ENCODE results near the gene ATP5F1E. TPM values are rescaled to one million over a fixed set of nuclear protein-coding genes. Genes with fewer than 3 reads are reported as not detected.
"Not testable (repeated sequence)": the region's sequence is repeated elsewhere in the genome, so short reads cannot be mapped to it uniquely, and the experiment has no call there.

ATP5F1E gene
- total RNA-seq, 8 experiments from 2014 or later, result 34.5 to 94.0 (median 69.8) TPM

DNA sequence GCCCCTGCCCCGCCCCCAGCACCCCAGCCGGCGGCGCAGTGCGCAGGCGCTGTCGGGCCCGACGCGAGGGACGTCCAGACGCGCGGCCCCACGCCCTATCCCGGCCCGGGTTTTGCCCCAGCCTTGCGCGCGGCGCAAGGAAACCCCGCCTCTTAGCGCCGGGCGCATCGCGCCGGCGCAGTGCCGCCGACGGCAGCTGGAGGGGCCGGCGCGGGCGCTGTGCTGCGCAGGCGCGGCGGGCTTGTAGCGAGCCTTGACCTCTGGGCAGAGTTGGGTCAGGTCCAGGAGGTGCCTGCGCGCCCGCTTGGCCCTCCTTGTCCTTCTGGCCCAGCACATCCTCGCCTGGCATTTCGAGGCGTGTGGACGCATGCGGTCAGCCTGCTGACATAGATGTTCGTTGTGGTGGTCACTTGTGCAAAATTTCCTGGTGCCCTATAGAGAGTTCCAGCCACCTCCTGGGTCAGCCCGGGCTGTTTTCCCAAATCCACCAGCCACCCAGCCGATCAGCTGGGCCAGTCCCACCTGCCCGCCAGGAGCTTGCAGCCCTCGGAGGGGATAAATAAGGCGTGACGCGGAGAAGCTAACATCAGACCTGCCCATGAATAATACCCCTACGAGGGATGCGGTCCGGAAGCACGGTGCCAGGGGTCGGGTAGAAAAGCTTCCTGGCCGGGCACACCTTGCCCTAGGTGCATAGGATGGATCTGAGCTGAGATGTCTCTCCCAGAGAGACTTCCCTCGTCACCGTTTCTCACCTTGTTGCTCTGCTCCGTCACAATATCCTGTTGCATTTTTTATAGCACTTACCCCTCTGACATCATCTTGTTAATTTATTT, 10.9 kb upstream of the ATP5F1E start:
- Histone ChIP-seq H3K27ac (peak overlapping the region in 1 of 2 donors; percentile 77), H3K4me3 (peak overlapping the region; percentile 43 to 68 (median 53)), H3K4me1 (replicated peaks in 1 of 2) (peaks cover 18 to 34% of the 10 kb centered on the region in 2 donors)
- in situ Hi-C loops (cut with MboI; ENCODE audit: low pct_unique_long_range_greater_than_20kb in 2 of 9, low sequenced_read_pairs in 9 of 9, unreplicated experiment in 9 of 9), result loop anchor here in 1 of 9 experiments (25.0 kb wide), 1 partner anchor 156 kb away; no protein-coding TSS in a partner anchor
- peak; percentile 93 to 98 (median 97) for ATAC-seq (replicated peaks in 6 of 8)
- 33 to 89% (median 79%) methylated on average over 1 to 19 of the region's 66 CpGs; no CpG with 5 or more reads in 2 of the 10 experiments for WGBS, 10 experiments

GRCh38 chr20:59042151-59042795, 10.1 kb upstream of the ATP5F1E start, which contains the start of gene PRELID3B:
Gene PRELID3B (minus strand): TSS chr20:59042786. CDS start chr20:59042730, 56 bp downstream.
- peak within 1 kb of the TSS; percentile 13 to 77 for H3K27ac ChIP-seq
- H3K4me1 ChIP-seq (replicated peaks in 1 of 2), result peaks cover 23 to 40% of the 10 kb centered on the region in 2 donors
- peak within 1 kb of the TSS; percentile 43 to 68 (median 53) for H3K4me3 ChIP-seq
- in situ Hi-C loops (cut with MboI; ENCODE audit: low pct_unique_long_range_greater_than_20kb in 2 of 9, low sequenced_read_pairs in 9 of 9, unreplicated experiment in 9 of 9), result loop anchor here in 1 of 9 experiments (25.0 kb wide), 1 partner anchor 155 kb away; no protein-coding TSS in a partner anchor
- ATAC-seq (replicated peaks in 6 of 8), result peak; percentile 24 to 61 (median 46)
- WGBS, 10 experiments, result 0 to 40% (median 17%) methylated on average over 1 to 17 of the region's 50 CpGs; no CpG with 5 or more reads in 2 of the 10 experiments

DNA sequence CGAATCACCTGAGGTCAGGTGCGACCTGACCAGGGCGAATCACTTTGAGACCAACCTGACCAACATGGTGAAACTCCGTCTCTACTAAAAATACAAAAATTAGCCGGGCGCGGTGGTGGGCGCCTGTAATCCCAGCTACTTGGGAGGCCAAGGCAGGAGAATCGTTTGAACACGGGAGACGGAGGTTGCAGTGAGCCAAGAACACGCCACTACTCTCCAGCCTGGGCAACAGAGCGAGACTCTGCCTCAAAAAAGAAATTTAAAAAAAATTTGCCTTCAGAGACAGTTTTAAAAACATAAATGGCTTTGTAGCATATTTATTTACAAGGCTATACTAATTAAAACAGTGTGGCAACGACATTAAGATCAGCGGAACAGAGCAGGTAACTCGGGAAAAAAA, 9.4 kb upstream of the ATP5F1E start:
- 72 to 100% (median 88%) methylated on average over 1 to 15 of the region's 16 CpGs; no CpG with 5 or more reads in 1 of the 10 experiments for WGBS, 10 experiments
- not testable (repeated sequence) for H3K27ac ChIP-seq; ATAC-seq (replicated peaks in 6 of 8)
- in situ Hi-C loops (cut with MboI; ENCODE audit: low pct_unique_long_range_greater_than_20kb in 2 of 9, low sequenced_read_pairs in 9 of 9, unreplicated experiment in 9 of 9), result loop anchor here in 1 of 9 experiments (25.0 kb wide), 1 partner anchor 154 kb away; no protein-coding TSS in a partner anchor
- Histone ChIP-seq H3K4me1 (replicated peaks in 1 of 2) (peaks cover 25 to 43% of the 10 kb centered on the region in 2 donors), H3K4me3 (peak overlapping the region; percentile 43 to 68 (median 53))

DNA sequence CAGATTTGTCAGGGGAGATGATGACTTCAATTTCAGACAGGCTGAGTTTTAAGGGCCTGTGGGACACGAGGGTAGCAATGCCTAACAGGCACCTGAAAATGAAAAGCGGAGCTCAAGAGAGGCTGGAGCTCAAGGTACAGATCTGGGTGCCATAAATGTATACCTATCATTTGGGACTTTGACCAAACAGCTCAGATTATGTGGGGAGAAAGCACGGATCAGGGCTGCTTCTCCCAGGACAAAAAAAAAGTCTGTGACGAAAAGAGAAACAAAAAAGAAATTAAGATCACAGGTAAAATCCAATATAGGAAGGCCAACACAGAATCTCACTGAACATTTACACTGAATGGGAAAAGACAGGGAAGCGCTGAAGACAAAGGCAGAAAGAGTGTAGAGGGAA, 8.5 kb upstream of the ATP5F1E start:
- WGBS, 10 experiments, result 87 to 100% (median 94%) methylated on average over 3 to 5 of the region's 5 CpGs; no CpG with 5 or more reads in 1 of the 10 experiments
- Histone ChIP-seq H3K27ac (no peak overlapping the region), H3K4me3 (no peak overlapping the region), H3K4me1 (replicated peaks in 1 of 2) (peaks cover 25 to 43% of the 10 kb centered on the region in 2 donors)
- in situ Hi-C loops (cut with MboI; ENCODE audit: low pct_unique_long_range_greater_than_20kb in 2 of 9, low sequenced_read_pairs in 9 of 9, unreplicated experiment in 9 of 9), result loop anchor here in 1 of 9 experiments (25.0 kb wide), 1 partner anchor 153 kb away; no protein-coding TSS in a partner anchor
- ATAC-seq (replicated peaks in 6 of 8), result no peak

- H3K4me1 ChIP-seq (replicated peaks in 1 of 2), result peaks cover 25 to 43% of the 10 kb centered on the region in 2 donors
- 80 to 100% (median 92%) methylated on average over 1 of the region's 1 CpG; no CpG with 5 or more reads in 4 of the 10 experiments for WGBS, 10 experiments
- in situ Hi-C loops (cut with MboI; ENCODE audit: low pct_unique_long_range_greater_than_20kb in 2 of 9, low sequenced_read_pairs in 9 of 9, unreplicated experiment in 9 of 9), result loop anchor here in 1 of 9 experiments (25.0 kb wide), 1 partner anchor 152 kb away; no protein-coding TSS in a partner anchor
- no peak overlapping the region for H3K27ac ChIP-seq
- no peak for ATAC-seq (replicated peaks in 6 of 8)
- H3K4me3 ChIP-seq, result no peak overlapping the region
These were observed 7.1 kb upstream of the ATP5F1E start for GRCh38 chr20:59039233-59039632.

- no peak overlapping the region for H3K27ac ChIP-seq
- no peak for ATAC-seq (replicated peaks in 6 of 8)
- H3K4me1 ChIP-seq (replicated peaks in 1 of 2), result peaks cover 19 to 47% of the 10 kb centered on the region in 2 donors
- no peak overlapping the region for H3K4me3 ChIP-seq
- WGBS, 10 experiments, result 60 to 98% (median 86%) methylated on average over 2 to 9 of the region's 12 CpGs; no CpG with 5 or more reads in 2 of the 10 experiments
- in situ Hi-C loops (cut with MboI; ENCODE audit: low pct_unique_long_range_greater_than_20kb in 2 of 9, low sequenced_read_pairs in 9 of 9, unreplicated experiment in 9 of 9), result loop anchor here in 1 of 9 experiments (25.0 kb wide), 1 partner anchor 150 kb away; no protein-coding TSS in a partner anchor
These were observed 5.3 kb upstream of the ATP5F1E start for GRCh38 chr20:59037386-59037785.

- H3K4me3 ChIP-seq, result no peak overlapping the region
- H3K27ac ChIP-seq, result no peak overlapping the region
- peaks cover 11 to 44% of the 10 kb centered on the region in 2 donors for H3K4me1 ChIP-seq (replicated peaks in 1 of 2)
- in situ Hi-C loops (cut with MboI; ENCODE audit: low pct_unique_long_range_greater_than_20kb in 2 of 9, low sequenced_read_pairs in 9 of 9, unreplicated experiment in 9 of 9), result loop anchor here in 1 of 9 experiments (25.0 kb wide), 1 partner anchor 148 kb away; no protein-coding TSS in a partner anchor
- no peak for ATAC-seq (replicated peaks in 6 of 8)
- 84 to 100% (median 100%) methylated on average over 1 to 3 of the region's 3 CpGs; no CpG with 5 or more reads in 3 of the 10 experiments for WGBS, 10 experiments
These were observed 3.2 kb upstream of the ATP5F1E start for GRCh38 chr20:59035381-59035780.

DNA sequence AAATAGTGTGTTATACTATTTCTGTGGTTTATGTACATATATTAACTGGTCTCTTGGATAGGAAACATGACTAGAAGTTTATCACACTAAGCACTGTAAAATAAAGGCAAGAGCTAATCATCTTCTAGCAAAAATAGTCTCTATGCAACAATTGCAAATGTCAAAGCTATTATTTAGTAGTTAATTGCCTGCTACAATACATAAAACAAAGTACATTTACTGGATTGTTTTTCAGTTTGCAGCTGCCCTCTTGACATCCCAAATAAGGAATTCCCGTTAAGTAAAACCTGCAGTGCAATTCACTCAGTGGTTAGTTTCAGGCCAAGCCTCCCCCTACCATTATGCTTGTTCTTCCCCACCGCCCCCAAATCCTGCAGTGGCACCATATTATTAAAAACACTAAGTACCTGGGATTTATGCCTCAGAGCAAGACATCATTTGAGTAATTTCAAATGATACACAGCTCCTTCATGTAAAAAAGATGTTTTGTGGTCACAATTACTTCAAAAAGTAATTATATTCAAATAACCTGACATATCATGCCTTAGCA, 1.6 kb upstream of the ATP5F1E start:
- WGBS, 10 experiments, result 50 to 100% (median 75%) methylated on average over 1 of the region's 2 CpGs; no CpG with 5 or more reads in 4 of the 10 experiments
- Histone ChIP-seq H3K4me1 (replicated peaks in 1 of 2) (peaks cover 15 to 46% of the 10 kb centered on the region in 2 donors), H3K4me3 (no peak overlapping the region), H3K27ac (no peak overlapping the region)
- ATAC-seq (replicated peaks in 6 of 8), result no peak
- in situ Hi-C loops (cut with MboI; ENCODE audit: low pct_unique_long_range_greater_than_20kb in 2 of 9, low sequenced_read_pairs in 9 of 9, unreplicated experiment in 9 of 9), result loop anchor here in 1 of 9 experiments (25.0 kb wide), 1 partner anchor 146 kb away; no protein-coding TSS in a partner anchor

DNA sequence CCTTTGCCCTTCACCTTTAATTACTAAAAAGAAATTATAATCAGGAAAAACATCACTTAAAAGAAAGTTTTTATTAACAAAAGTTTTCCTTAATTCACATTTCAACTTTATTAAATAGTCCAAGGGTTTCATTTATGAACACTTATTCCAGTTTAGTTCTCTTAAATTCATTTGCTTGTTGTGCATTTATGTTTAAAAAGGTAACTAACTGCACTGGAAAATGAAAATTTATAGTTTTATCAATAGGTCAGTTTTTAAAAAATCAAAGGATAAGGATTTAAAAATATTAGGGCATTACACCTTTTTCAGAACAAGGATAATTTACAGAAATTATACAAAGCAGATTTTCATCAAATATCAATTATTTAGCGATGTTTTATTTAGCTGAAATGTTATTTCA, 958 bp upstream of the ATP5F1E start:
- H3K4me1 ChIP-seq (replicated peaks in 1 of 2), result peaks cover 20 to 46% of the 10 kb centered on the region in 2 donors
- H3K27ac ChIP-seq, result peak overlapping the region in 1 of 2 donors; percentile 61
- H3K4me3 ChIP-seq, result peak overlapping the region; percentile 79 to 96 (median 82)
- 83 to 100% (median 100%) methylated on average over 1 of the region's 1 CpG; no CpG with 5 or more reads in 1 of the 10 experiments for WGBS, 10 experiments
- ATAC-seq (replicated peaks in 6 of 8), result no peak
- in situ Hi-C loops (cut with MboI; ENCODE audit: low pct_unique_long_range_greater_than_20kb in 2 of 9, low sequenced_read_pairs in 9 of 9, unreplicated experiment in 9 of 9), result loop anchor here in 1 of 9 experiments (25.0 kb wide), 1 partner anchor 146 kb away; no protein-coding TSS in a partner anchor

DNA sequence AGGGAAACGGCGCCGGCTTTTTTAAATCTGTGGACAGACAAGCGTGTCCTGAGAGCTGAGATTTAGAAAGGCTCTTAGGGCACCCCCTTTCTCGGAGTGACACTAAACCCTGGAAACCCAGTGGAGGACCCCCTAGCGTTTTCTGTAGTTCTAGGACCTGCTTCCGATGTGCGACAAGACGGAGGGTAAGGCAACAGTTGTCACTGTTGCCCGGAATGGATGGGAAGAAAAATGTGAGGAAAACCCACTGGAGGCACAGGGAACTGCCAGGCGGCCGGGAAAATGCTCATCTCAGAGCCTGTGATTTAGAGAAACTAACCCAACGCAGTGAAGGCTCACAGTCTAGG, 551 bp upstream of the ATP5F1E start:
- Histone ChIP-seq H3K27ac (peak overlapping the region; percentile 31 to 61), H3K4me3 (peak overlapping the region; percentile 79 to 96 (median 82)), H3K4me1 (replicated peaks in 1 of 2) (peaks cover 22 to 48% of the 10 kb centered on the region in 2 donors)
- in situ Hi-C loops (cut with MboI; ENCODE audit: low pct_unique_long_range_greater_than_20kb in 2 of 9, low sequenced_read_pairs in 9 of 9, unreplicated experiment in 9 of 9), result loop anchor here in 1 of 9 experiments (25.0 kb wide), 1 partner anchor 145 kb away; no protein-coding TSS in a partner anchor
- ATAC-seq (replicated peaks in 6 of 8), result peak in 6 of 8 experiments; percentile 16 to 41 (median 26)
- WGBS, 10 experiments, result 0 to 11% (median 0%) methylated on average over 1 to 12 of the region's 13 CpGs; no CpG with 5 or more reads in 4 of the 10 experiments

DNA sequence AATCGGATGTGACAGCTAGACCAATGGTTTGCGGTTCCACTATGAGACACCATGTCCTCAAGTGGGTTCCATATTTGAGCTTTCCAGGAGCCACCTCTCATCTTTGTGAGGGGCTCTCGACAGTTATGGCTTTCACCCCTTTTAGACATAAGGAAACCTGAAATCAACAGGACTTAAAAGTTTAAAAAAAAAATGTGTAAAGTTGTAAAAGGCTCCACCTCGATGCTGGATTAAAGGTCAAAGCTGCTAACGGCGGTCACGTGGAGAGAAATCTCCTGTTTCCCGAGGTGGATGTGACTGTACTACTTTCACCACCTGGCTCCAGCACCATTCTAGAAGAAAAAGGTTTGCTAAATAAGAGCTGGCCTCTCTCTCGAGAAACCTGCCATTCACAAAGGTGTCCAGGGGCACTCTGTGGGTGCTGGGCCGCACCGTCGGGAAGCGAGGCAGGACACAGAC, 542 bp downstream of the ATP5F1E start:
- Histone ChIP-seq H3K4me1 (replicated peaks in 1 of 2) (peaks cover 19 to 52% of the 10 kb centered on the region in 2 donors), H3K4me3 (peak overlapping the region; percentile 79 to 96 (median 82)), H3K27ac (peak overlapping the region; percentile 93)
- no peak for ATAC-seq (replicated peaks in 6 of 8)
- 8 to 39% (median 17%) methylated on average over 2 to 13 of the region's 13 CpGs; no CpG with 5 or more reads in 2 of the 10 experiments for WGBS, 10 experiments
- in situ Hi-C loops (cut with MboI; ENCODE audit: low pct_unique_long_range_greater_than_20kb in 2 of 9, low sequenced_read_pairs in 9 of 9, unreplicated experiment in 9 of 9), result loop anchor here in 1 of 9 experiments (25.0 kb wide), 1 partner anchor 144 kb away; no protein-coding TSS in a partner anchor

Data from motor neuron (in vitro differentiated cells).